ENCODE measurements around the gene TRPM3.

Gene TRPM3

GRCh38 chr9:70814597-70814996 lies 306.8 kb downstream of the TRPM3 start:
- no peak for DNase-seq

- no peak for DNase-seq
Observed at GRCh38 chr9:70813141-70813540, 308.3 kb downstream of the TRPM3 start.

GRCh38 chr9:70811638-70812037 lies 309.8 kb downstream of the TRPM3 start:
- no peak for DNase-seq

DNA sequence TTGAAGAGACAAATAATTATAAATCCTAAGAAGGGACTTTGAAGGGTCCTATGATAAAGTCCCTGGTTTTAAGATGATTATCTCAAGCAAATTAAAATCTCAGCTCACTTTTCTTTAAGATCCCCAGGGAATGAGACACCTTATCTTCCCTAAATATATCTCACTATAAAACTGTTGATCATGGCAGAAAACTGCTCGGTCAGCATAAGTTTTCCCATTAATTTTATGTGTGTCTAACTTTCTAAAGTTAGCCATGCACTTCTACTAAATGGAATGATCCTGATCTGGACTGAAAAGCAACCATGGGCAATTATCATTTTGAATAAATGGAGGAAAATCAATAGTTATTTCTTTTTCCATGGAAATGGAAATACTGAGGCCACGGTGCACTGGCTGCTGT lies 314.5 kb downstream of the TRPM3 start:
- DNase-seq, result no peak

- no peak for DNase-seq
Observed at GRCh38 chr9:70805949-70806348, 315.5 kb downstream of the TRPM3 start.

DNA sequence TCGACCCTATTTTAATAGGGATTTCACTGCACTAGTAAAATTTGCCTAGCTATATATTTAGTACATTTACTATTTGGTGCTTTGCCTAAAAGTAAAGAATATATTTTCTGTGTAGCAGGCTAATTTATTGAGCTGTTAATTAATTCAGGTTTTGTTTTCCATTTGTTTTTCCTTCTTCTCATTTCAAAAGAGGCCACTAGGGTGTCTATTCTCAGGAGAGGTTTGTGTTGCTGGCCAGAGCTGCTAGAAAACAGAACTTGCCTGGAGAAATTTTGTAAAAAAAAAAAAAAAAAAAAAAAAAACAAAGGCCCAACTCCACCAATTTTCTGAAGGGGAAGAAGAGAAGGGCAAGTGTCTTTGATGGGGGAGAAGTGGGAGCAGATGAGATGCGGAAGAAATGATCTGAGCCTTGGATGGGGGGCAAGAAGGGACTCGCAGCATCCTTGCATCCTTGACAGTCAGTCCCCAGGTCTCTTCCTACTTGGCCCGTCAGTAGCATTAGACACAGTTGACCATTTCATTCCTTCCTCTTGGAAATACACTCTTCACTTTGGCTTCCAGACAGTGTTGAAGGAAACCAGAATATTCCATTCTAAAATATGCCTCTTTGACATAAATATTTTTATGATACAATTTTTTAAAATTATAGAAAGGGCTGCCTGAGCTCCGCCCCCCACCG lies 318.5 kb downstream of the TRPM3 start:
- DNase-seq, result no peak

- no peak for DNase-seq
Observed at GRCh38 chr9:70802206-70802605, 319.2 kb downstream of the TRPM3 start.

GRCh38 chr9:70801181-70801829 lies 320.1 kb downstream of the TRPM3 start:
- DNase-seq, result no peak

GRCh38 chr9:70798018-70798417 lies 323.4 kb downstream of the TRPM3 start:
- no peak for DNase-seq

- DNase-seq, result no peak
Observed at GRCh38 chr9:70795841-70796240, 325.6 kb downstream of the TRPM3 start.

- no peak for DNase-seq
Observed at GRCh38 chr9:70792796-70793195, 328.6 kb downstream of the TRPM3 start.

GRCh38 chr9:70791936-70792335 lies 329.5 kb downstream of the TRPM3 start:
- DNase-seq, result no peak

- no peak for DNase-seq
Observed at GRCh38 chr9:70789086-70789485, 332.3 kb downstream of the TRPM3 start.

DNA sequence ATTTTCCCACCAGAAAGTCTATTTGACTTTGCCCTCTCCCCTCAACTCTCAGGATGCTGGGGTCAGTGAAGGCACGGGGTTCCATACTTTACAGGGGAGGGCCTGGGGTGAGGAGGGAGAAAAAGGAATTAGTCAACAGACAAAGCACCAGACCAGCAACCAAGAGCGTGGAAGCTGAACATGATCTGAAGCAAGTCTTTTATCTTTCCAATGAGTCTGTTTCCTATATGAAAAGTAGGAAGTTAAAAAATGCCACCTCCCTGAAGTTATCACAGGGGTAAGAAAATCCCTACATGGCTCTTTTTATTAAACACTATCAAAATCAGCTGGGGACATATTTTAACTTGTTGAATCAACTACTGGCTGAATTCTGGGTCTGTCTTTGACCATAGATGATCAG lies 337.0 kb downstream of the TRPM3 start:
- no peak for DNase-seq

GRCh38 chr9:70778568-70778967 lies 342.9 kb downstream of the TRPM3 start:
- DNase-seq, result no peak

- no peak for DNase-seq
Observed at GRCh38 chr9:70773579-70773978, 347.8 kb downstream of the TRPM3 start.

- no peak for DNase-seq
Observed at GRCh38 chr9:70772601-70773000, 348.8 kb downstream of the TRPM3 start.

GRCh38 chr9:70765946-70766345 lies 355.5 kb downstream of the TRPM3 start:
- DNase-seq, result no peak

DNA sequence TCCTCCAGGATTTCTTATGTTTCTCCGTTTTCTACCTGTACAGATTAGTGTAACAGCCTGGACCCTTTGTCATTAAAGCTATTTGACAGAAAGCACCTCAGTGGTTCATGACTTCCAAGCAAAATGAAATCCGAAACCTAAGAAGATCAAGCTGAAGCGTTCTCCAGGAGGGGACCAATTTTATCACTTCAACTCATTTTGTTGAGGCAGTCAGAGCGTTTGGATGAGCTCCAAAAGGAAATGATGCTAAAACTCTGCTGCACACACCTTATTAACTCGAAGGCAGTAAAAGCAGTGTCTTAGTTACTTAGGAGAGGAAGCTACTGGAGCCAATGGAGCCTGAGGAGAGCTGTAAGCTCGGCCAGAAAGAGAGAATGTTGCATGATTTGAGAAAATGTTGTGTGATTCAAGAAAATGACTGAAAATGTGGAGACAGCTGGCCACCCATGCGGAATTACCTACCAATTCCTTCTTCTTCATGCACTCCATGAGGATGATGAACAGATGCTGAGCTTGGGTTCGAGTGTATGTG lies 360.2 kb downstream of the TRPM3 start:
- DNase-seq, result no peak

DNA sequence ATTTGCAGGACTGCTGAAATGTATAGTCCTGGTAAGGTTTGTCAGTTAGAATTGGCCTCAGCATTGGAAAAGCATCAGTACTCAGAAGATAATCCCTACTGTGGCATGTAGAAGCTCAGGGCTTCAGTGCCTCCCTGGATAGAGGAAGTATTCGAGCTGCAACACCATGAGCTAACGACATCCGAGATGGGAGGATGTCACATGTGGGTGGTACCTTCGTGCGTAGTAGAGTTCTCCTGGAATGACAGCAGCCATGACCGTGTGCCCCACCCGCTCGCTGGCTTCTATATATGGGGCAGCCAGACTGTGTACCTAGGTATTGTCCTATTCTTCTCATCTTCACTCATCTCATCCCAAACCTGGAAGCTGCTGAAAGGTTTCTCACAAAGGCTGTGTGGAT lies 361.2 kb downstream of the TRPM3 start:
- no peak for DNase-seq

GRCh38 chr9:70753311-70753710 lies 368.1 kb downstream of the TRPM3 start:
- no peak for DNase-seq

DNA sequence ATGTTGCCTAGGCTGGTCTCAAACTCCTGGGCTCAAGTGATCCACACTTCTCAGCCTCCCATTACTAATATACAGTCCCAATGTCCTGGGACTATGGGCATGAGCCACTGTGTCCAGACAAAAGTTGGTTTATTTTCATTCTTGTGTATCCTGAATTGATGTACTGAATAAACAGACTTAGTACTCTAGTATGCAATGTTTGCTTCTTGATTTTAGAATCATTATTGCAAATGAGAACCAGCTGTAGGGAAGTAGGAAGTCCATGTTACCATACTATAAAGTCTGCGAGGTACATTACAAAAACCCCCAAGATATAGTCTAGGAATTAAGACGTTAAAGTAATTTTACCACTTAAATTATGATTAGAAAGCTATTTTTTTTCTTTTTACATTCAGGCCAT lies 372.4 kb downstream of the TRPM3 start:
- DNase-seq, result no peak

GRCh38 chr9:70747261-70747718 lies 374.1 kb downstream of the TRPM3 start:
- DNase-seq, result no peak

DNA sequence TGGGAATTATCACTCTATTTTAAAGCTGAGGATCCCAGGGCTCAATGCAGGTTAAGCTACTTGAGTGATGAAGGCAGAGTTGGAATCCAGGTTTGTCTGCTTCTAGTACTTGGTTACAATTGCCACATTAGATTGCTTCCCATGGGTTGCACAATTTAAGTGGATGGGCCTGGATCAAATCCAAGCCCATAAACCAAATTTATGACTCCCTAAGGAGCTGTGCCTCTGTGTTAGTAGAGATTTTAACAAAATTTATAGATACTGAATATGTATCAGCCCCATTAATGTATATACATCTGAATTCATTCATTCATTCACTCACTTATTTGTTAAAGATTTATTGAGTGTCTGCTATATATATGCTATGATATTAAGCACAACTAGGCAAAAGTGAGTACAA lies 374.7 kb downstream of the TRPM3 start:
- DNase-seq, result no peak

DNA sequence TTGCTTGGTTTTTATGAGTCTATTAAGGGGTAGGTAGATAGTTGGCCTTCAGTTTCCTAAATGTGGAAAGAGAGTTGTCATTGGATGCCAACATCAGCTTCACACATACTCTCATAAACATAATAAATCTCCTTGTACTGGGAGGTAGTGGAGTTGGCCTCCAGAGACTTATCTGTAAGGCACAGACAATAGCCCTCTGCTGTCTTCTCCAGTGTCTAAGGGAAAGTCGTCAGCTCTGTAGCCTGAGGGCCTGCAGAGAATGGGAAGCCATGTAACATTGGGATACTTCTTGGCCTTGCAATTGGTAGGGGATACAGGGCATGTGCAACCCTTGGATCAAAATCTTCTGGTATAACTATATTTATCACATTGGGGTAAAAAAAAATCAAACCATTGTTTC lies 375.1 kb downstream of the TRPM3 start:
- DNase-seq, result no peak

Measured in NCI-H510A treated with DMSO at 0.1 percent for 48 hours (cell line).